Urinary bladder (tissue), 4 donors: Measurements from ENCODE around the gene UBALD1. TPM values are rescaled to one million over a fixed set of nuclear protein-coding genes. Genes with fewer than 3 reads are reported as not detected.

Source experiments
- DNase-seq: peaks from one replicate; pipeline ENCODE4 v3.0.0-alpha.2; 2015; ENCODE audit errors: extremely low spot score
- H3K27ac ChIP-seq: one replicate; pipeline ENCODE4 v1.5.1; 2013; ENCODE audit warnings: low read depth, mild to moderate bottlenecking, moderate library complexity
- H3K36me3 ChIP-seq: one replicate; pipeline ENCODE4 v1.6.1; 2013; ENCODE audit warnings: mild to moderate bottlenecking, moderate library complexity; ENCODE audit not compliant: insufficient read depth
- H3K4me1 ChIP-seq: one replicate; pipeline ENCODE4 v1.6.1; 2013; ENCODE audit warnings: mild to moderate bottlenecking, moderate library complexity; ENCODE audit not compliant: insufficient read depth
- H3K4me3 ChIP-seq: one replicate; pipeline ENCODE4 v1.5.1; 2013; ENCODE audit warnings: low read depth, low read length
- WGBS: extraction: QIAGEN DNeasy Blood & Tissue Kit; methylation state at CpG from one replicate; pipeline ENCODE4 v1.1.7; 2013; 5-methylcytosine and 5-hydroxymethylcytosine counted together
- polyA plus RNA-seq: library from polyadenylated mRNA; stranded (reverse); fragments of 200-250 nt; gene quantifications from one replicate; pipeline ENCODE4 v1.2.3, GENCODE V29; 2013
- total RNA-seq: library from RNA; depleted of rRNA; stranded (reverse); fragments of >200 nt; gene quantifications from one replicate; pipeline ENCODE4 v1.2.3, GENCODE V29; 2014
- donor health status: healthy with polysubstance abuse.
- donor health status: healthy.

Gene UBALD1
- total RNA-seq (2.3 TPM), polyA plus RNA-seq (37.9 TPM)

GRCh38 chr16:4614571-4615383, at the start of gene UBALD1:
Gene UBALD1, minus strand, starts transcription at chr16:4614888. Its CDS starts 91 bp downstream, at chr16:4614797.
- peak within 1 kb of the TSS; percentile 92 for H3K4me3 ChIP-seq
- H3K27ac ChIP-seq, result peak within 1 kb of the TSS; percentile 87
- DNase-seq, result no peak
- peaks cover 1% of the 10 kb centered on the region for H3K4me1 ChIP-seq
- no peaks in the 10 kb centered on the region for H3K36me3 ChIP-seq
- 7% methylated on average over 100 of the region's 100 CpGs for WGBS

- 78% methylated on average over 25 of the region's 25 CpGs for WGBS
- no peak for DNase-seq
- Histone ChIP-seq H3K4me3 (no peak overlapping the region), H3K27ac (no peak overlapping the region), H3K4me1 (no peaks in the 10 kb centered on the region), H3K36me3 (peaks cover 1% of the 10 kb centered on the region)
Measured at GRCh38 chr16:4663777-4664465, 49.2 kb upstream of the UBALD1 start.

DNA sequence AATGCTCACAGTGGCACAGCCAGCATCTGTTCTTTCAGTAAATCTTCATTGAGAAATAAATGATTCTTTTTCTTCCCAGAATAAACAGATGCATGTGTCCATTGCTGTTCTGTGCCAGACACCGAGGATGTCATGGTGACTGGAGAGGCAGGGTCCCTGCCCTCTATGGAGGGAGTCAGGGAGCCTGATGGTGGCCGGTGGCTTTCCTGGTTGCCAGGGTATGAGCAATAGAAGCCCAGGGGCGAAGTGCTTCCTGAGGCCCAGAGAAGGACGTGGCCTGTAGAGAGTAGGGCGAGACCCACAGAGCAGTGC, 48.7 kb upstream of the UBALD1 start:
- no peaks in the 10 kb centered on the region for H3K4me1 ChIP-seq
- WGBS, result 75% methylated on average over 5 of the region's 5 CpGs
- no peak for DNase-seq
- no peak overlapping the region for H3K4me3 ChIP-seq
- H3K27ac ChIP-seq, result no peak overlapping the region
- H3K36me3 ChIP-seq, result peaks cover 1% of the 10 kb centered on the region

GRCh38 chr16:4661661-4662060, 47.0 kb upstream of the UBALD1 start:
- H3K36me3 ChIP-seq, result peaks cover 1% of the 10 kb centered on the region
- WGBS, result 86% methylated on average over 11 of the region's 11 CpGs
- H3K27ac ChIP-seq, result no peak overlapping the region
- DNase-seq, result no peak
- H3K4me3 ChIP-seq, result no peak overlapping the region
- H3K4me1 ChIP-seq, result no peaks in the 10 kb centered on the region

GRCh38 chr16:4660454-4661007, 45.8 kb upstream of the UBALD1 start:
- H3K36me3 ChIP-seq, result peaks cover 1% of the 10 kb centered on the region
- 54% methylated on average over 18 of the region's 18 CpGs for WGBS
- no peak overlapping the region for H3K27ac ChIP-seq
- no peak overlapping the region for H3K4me3 ChIP-seq
- peak; percentile 47 for DNase-seq
- H3K4me1 ChIP-seq, result no peaks in the 10 kb centered on the region

DNA sequence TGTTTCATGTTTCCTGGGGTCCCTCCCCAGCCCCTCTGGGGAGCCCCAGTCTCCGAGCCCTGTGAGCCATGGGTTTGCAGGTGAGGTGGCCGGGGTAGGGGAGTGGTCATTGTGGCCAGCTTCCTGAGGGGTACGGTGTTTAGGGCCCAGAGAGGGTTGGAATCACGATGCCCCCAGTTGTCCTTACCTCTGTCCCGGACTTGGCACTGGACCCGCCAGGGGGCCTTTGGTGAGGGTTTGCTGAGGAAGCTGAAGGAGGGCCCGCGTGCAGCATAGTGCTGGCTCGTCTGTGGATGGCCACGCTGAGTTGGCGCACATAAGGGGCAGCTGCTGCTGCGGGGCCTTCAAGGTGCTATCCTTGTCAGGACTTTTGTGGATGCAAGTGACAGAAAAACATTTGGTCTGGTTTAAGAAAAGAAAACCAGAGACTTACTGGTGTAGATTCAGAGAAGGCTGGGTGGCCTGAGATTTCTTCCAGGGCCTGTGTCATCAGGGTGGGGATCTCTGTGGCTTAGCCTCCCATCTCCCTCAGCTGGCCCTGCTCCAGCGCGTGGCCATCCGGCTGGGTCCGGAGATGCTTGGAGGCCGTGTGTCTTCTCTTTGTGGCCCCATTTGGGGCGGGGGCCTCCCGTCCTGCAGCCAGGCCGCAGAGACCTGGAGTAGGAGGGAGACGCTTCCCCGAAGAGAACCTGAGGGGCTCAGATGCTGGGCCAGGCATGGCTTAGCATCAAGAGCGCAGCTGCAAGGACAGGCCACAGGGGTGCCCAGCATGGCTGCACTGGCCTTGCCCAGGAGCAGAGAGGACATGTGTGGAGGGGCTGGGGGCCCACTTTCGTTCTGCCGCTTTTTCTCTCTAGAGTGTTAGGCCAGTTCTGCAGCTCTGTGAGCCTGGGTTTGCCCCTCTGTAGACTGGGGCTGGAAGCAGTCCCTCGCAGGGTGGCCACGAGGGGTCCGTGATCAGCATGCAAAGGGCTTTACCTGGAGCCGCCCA, 45.0 kb upstream of the UBALD1 start:
- no peak overlapping the region for H3K27ac ChIP-seq
- H3K4me3 ChIP-seq, result no peak overlapping the region
- no peaks in the 10 kb centered on the region for H3K4me1 ChIP-seq
- H3K36me3 ChIP-seq, result no peaks in the 10 kb centered on the region
- DNase-seq, result no peak
- WGBS, result 88% methylated on average over 29 of the region's 29 CpGs

GRCh38 chr16:4656695-4657686, 42.3 kb upstream of the UBALD1 start:
- no peak for DNase-seq
- H3K27ac ChIP-seq, result no peak overlapping the region
- H3K36me3 ChIP-seq, result peaks cover 2% of the 10 kb centered on the region
- no peak overlapping the region for H3K4me3 ChIP-seq
- WGBS, result 93% methylated on average over 25 of the region's 25 CpGs
- no peaks in the 10 kb centered on the region for H3K4me1 ChIP-seq

GRCh38 chr16:4656221-4656620, 41.5 kb upstream of the UBALD1 start:
- H3K4me3 ChIP-seq, result no peak overlapping the region
- 97% methylated on average over 12 of the region's 12 CpGs for WGBS

DNA sequence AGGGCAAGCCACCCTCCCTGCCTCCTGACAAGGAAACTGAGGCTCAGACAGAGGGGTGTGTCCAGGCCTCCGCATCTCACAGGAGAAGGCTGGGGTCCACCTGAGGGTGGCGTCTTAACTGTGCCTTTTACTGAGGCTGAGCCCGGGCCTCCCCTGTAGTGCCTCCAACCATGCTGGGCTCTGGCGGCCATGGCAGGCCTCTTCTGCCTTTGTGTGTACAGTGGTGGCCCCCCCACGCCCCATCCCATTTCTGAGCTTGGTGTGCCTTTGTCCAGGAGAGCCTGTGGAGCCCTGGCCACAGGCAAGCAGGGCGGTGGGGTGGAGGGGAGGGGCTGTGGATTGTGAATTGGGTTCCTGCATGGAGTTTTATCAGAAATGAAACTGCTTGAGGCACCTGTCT, 41.1 kb upstream of the UBALD1 start:
- WGBS, result 96% methylated on average over 6 of the region's 6 CpGs
- peaks cover 5% of the 10 kb centered on the region for H3K36me3 ChIP-seq
- H3K4me1 ChIP-seq, result no peaks in the 10 kb centered on the region
- no peak for DNase-seq
- H3K4me3 ChIP-seq, result no peak overlapping the region
- no peak overlapping the region for H3K27ac ChIP-seq

More at GRCh38 chr16:4656221-4656620, 41.5 kb upstream of the UBALD1 start:
- no peaks in the 10 kb centered on the region for H3K4me1 ChIP-seq
- DNase-seq, result no peak
- H3K27ac ChIP-seq, result no peak overlapping the region
- peaks cover 5% of the 10 kb centered on the region for H3K36me3 ChIP-seq

DNA sequence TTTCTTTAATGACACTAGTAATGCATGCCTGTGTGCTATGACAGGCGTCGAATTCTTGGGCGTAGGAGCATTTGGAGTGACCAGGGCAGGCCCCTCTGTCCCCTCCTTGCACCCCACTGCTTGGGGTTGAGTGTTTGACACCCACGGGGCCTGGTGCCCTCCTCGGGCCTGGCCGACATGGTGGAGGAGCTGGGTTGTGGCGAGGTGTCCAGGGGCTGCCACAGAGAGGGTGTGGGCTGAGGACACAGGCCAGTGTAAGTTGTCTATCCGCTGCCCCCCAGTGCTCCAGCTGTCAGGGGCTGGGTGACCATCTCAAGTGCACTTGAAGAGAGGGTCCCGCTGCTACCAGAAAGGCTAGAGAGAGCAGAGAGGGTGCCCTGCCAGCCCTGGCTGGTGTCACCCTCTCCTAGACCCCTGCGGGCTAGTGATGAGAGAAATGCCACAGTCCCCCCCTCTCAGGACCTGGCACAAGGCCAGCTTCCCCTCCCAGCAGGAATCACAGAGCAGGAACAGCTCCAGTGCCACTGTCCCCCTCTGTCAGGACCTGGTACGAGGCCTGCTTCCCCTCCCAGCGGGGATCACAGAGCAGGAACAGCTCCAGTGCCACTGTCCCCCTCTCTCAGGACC, 40.4 kb upstream of the UBALD1 start:
- Histone ChIP-seq H3K4me3 (no peak overlapping the region), H3K27ac (no peak overlapping the region), H3K4me1 (no peaks in the 10 kb centered on the region), H3K36me3 (peaks cover 5% of the 10 kb centered on the region)
- 93% methylated on average over 12 of the region's 12 CpGs for WGBS
- no peak for DNase-seq

DNA sequence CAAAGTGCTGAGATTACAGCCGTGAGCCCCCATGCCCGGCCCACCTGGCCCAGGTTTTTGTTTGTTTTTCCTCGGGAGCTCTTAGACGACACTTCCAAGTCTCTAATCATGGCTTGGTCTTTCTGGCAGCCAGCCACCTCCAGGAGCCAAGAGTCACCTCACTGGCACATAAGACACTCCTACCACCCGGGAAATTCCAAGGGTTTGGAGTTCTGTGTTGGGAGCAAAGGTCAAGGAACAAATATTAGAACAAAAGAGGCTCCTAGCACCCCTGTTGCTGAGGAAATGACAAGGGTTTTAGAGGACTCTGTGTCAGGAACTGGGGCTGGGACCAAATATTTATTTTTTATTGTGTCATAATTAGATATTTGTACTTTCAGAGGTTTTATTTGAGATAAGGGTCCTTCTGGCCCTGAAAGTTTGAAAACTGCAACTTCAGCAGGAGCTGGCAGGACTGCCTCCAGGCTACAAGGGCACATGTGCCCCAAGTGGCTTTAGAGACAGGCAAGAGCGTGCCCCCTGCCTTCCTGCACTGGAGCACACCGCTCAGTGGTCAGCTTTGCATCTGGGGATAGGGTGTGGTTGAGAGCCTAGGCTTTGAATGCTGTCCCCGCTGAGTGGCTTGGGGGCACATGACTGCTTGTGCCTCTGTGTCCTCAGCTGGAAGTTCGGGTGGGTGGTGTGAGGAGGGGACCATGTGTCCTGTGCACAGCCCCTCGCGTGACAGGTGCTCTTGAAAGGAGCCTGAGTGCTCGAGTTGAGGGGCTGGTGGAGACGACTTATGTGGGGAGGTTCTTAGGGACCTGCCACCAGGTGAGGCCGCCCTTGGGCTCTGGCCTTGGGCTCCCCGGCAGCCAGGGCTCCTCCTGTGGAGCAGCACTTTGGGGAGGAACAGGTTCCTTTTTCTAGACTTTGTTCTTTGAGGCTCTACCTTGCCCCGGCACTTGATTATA, 39.6 kb upstream of the UBALD1 start:
- Histone ChIP-seq H3K36me3 (peaks cover 5% of the 10 kb centered on the region), H3K4me3 (no peak overlapping the region), H3K27ac (no peak overlapping the region), H3K4me1 (no peaks in the 10 kb centered on the region)
- DNase-seq, result no peak
- 87% methylated on average over 16 of the region's 16 CpGs for WGBS
